Trophoblast cell (in vitro differentiated cells and primary cell): Measurements from ENCODE around the gene MRAS.

ENCODE experiments used
- DNase-seq, 2 donors: peaks; one replicate each; pipeline ENCODE4 v3.0.0-alpha.2; 2016
- H2AFZ ChIP-seq: 2 replicates; pipeline ENCODE4 v1.6.1; 2013; ENCODE audit warnings: low read length, moderate library complexity, mild to moderate bottlenecking; ENCODE audit not compliant: insufficient read depth, poor library complexity
- H2AK5ac ChIP-seq: 2 replicates; pipeline ENCODE4 v1.6.1; 2013; ENCODE audit warnings: mild to moderate bottlenecking, low read length
- H2BK120ac ChIP-seq: 2 replicates; pipeline ENCODE4 v1.6.1; 2013; ENCODE audit warnings: low read length, mild to moderate bottlenecking, moderate library complexity; ENCODE audit not compliant: insufficient read depth, poor library complexity
- H2BK12ac ChIP-seq: 2 replicates; pipeline ENCODE4 v1.6.1; 2013; ENCODE audit warnings: mild to moderate bottlenecking, low read length, moderate library complexity
- H2BK5ac ChIP-seq: 2 replicates; pipeline ENCODE4 v1.6.1; 2013; ENCODE audit warnings: low read length, low read depth, moderate library complexity, mild to moderate bottlenecking; ENCODE audit not compliant: poor library complexity
- H3K14ac ChIP-seq: 2 replicates; pipeline ENCODE4 v1.6.1; 2013; ENCODE audit warnings: mild to moderate bottlenecking, low read length
- H3K18ac ChIP-seq: 2 replicates; pipeline ENCODE4 v1.6.1; 2013; ENCODE audit warnings: mild to moderate bottlenecking, low read length
- H3K23ac ChIP-seq: 2 replicates; pipeline ENCODE4 v1.6.1; 2013; ENCODE audit warnings: low read length
- H3K27ac ChIP-seq: 2 replicates; pipeline ENCODE4 v1.5.1; 2013; ENCODE audit warnings: low read depth, mild to moderate bottlenecking, inconsistent platforms, low read length, moderate library complexity
- H3K27me3 ChIP-seq: 2 replicates; pipeline ENCODE4 v1.6.1; 2013; ENCODE audit warnings: inconsistent platforms, mild to moderate bottlenecking, low read length, moderate library complexity; ENCODE audit not compliant: insufficient read depth
- H3K36me3 ChIP-seq, 2 experiments: 1 replicate in 1 of 2; 2 replicates in 1 of 2; pipeline ENCODE4 v1.6.1; 2013; ENCODE audit warnings: low read length in 2 of 2, mild to moderate bottlenecking in 2 of 2, moderate library complexity in 1 of 2; ENCODE audit not compliant: insufficient read depth in 2 of 2, control insufficient read depth in 1 of 2
- H3K4ac ChIP-seq: 2 replicates; pipeline ENCODE4 v1.6.1; 2013; ENCODE audit warnings: low read depth, mild to moderate bottlenecking, low read length, moderate library complexity
- H3K4me1 ChIP-seq, 2 experiments: 1 replicate in 1 of 2; 2 replicates in 1 of 2; pipeline ENCODE4 v1.6.1; 2013; ENCODE audit warnings: low read length in 2 of 2, mild to moderate bottlenecking in 2 of 2, moderate library complexity in 1 of 2; ENCODE audit not compliant: insufficient read depth in 2 of 2, control insufficient read depth in 1 of 2
- H3K4me2 ChIP-seq: 2 replicates; pipeline ENCODE4 v1.6.1; 2013; ENCODE audit warnings: inconsistent platforms, mild to moderate bottlenecking, low read length, moderate library complexity
- H3K4me3 ChIP-seq: 2 replicates; pipeline ENCODE4 v1.5.1; 2013; ENCODE audit warnings: mild to moderate bottlenecking, low read depth, low read length, inconsistent platforms
- H3K79me1 ChIP-seq: one replicate; pipeline ENCODE4 v1.6.1; 2013; ENCODE audit warnings: low read length
- H3K79me2 ChIP-seq: 2 replicates; pipeline ENCODE4 v1.6.1; 2013; ENCODE audit warnings: low read length, mild to moderate bottlenecking; ENCODE audit not compliant: control insufficient read depth, insufficient read depth, poor library complexity
- H3K9ac ChIP-seq: 2 replicates; pipeline ENCODE4 v1.6.1; 2013; ENCODE audit warnings: mild to moderate bottlenecking, low read length
- H3K9me3 ChIP-seq: 2 replicates; pipeline ENCODE4 v1.6.1; 2013; ENCODE audit warnings: low read depth, mild to moderate bottlenecking, control low read depth, inconsistent platforms, low read length; ENCODE audit not compliant: insufficient read depth
- H4K12ac ChIP-seq: 2 replicates; pipeline ENCODE4 v1.6.1; 2013; ENCODE audit warnings: low read depth, mild to moderate bottlenecking, low read length, moderate library complexity
- H4K8ac ChIP-seq: 2 replicates; pipeline ENCODE4 v1.6.1; 2013; ENCODE audit warnings: low read depth, mild to moderate bottlenecking, low read length, moderate library complexity
- H4K91ac ChIP-seq: one replicate; pipeline ENCODE4 v1.6.1; 2013; ENCODE audit warnings: low read depth, mild to moderate bottlenecking, low read length, moderate library complexity
- WGBS: extraction: QIAGEN DNeasy Blood & Tissue Kit; methylation state at CpG from one replicate; pipeline ENCODE4 v1.1.7; 2013; ENCODE audit warnings: missing lambda C conversion rate; ENCODE audit not compliant: insufficient read length, insufficient coverage; ENCODE audit errors: extremely low coverage; 5-methylcytosine and 5-hydroxymethylcytosine counted together

The MRAS gene

GRCh38 chr3:138400651-138401070 lies 52.3 kb downstream of the MRAS start:
- no peak overlapping the region for H3K4me2 ChIP-seq
- H3K9me3 ChIP-seq: peaks cover 3% of the 10 kb centered on the region

DNA sequence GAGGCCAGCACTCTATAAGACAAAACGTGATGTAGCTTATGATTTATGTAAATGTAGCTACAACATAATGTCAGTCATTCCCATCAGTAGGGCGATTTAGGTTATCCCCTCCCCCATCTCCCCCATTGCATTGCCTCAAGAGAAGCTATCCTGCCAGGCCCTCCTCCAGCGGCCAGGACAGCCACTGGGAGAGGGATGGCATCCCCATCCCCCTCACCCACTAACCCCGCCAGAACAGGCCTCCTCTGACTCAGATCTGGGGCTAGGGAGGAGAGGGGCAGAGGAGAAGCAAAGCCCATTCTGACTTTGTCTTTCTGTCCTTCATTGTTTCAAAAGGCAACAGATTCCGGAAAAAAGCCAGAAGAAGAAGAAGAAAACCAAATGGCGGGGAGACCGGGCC lies 53.5 kb downstream of the MRAS start:
- no peak for DNase-seq
- H3K4me1 ChIP-seq: peaks cover 4 to 11% of the 10 kb centered on the region in 2 experiments
- no peaks in the 10 kb centered on the region for H3K79me1 ChIP-seq
- H3K4me3 ChIP-seq: no peak overlapping the region
- no peak overlapping the region for H4K91ac ChIP-seq
- H2BK12ac ChIP-seq: no peak overlapping the region
- H3K4me2 ChIP-seq: no peak overlapping the region
- no peak overlapping the region for H3K27ac ChIP-seq
- no peak overlapping the region for H3K9ac ChIP-seq
- H2BK120ac ChIP-seq: no peak overlapping the region
- H4K12ac ChIP-seq: no peak overlapping the region
- no peak overlapping the region for H3K14ac ChIP-seq
- no peaks in the 10 kb centered on the region for H3K79me2 ChIP-seq
- no CpG with 5 or more reads among the region's 7 CpGs for WGBS
- H2AFZ ChIP-seq: no peak overlapping the region
- H2BK5ac ChIP-seq: no peak overlapping the region
- H3K9me3 ChIP-seq: peaks cover 3% of the 10 kb centered on the region
- peaks cover 2% of the 10 kb centered on the region for H3K27me3 ChIP-seq
- peaks cover 30 to 44% of the 10 kb centered on the region in 2 experiments for H3K36me3 ChIP-seq
- H3K4ac ChIP-seq: no peak overlapping the region
- H3K23ac ChIP-seq: no peak overlapping the region
- no peak overlapping the region for H2AK5ac ChIP-seq
- H4K8ac ChIP-seq: no peak overlapping the region
- no peak overlapping the region for H3K18ac ChIP-seq

More at GRCh38 chr3:138400651-138401070, 52.3 kb downstream of the MRAS start:
- H3K79me2 ChIP-seq: no peaks in the 10 kb centered on the region
- H3K79me1 ChIP-seq: no peaks in the 10 kb centered on the region
- H3K36me3 ChIP-seq: peaks cover 30 to 42% of the 10 kb centered on the region in 2 experiments
- H3K9ac ChIP-seq: no peak overlapping the region
- no peak overlapping the region for H3K4ac ChIP-seq
- no CpG with 5 or more reads among the region's 2 CpGs for WGBS
- H2BK12ac ChIP-seq: no peak overlapping the region
- H3K14ac ChIP-seq: no peak overlapping the region
- H4K8ac ChIP-seq: no peak overlapping the region
- H2BK5ac ChIP-seq: no peak overlapping the region
- no peak overlapping the region for H2BK120ac ChIP-seq
- H3K27ac ChIP-seq: no peak overlapping the region
- H2AK5ac ChIP-seq: no peak overlapping the region
- no peak overlapping the region for H3K18ac ChIP-seq
- peaks cover 4 to 11% of the 10 kb centered on the region in 2 experiments for H3K4me1 ChIP-seq
- no peak overlapping the region for H4K91ac ChIP-seq
- H3K27me3 ChIP-seq: no peaks in the 10 kb centered on the region
- H3K23ac ChIP-seq: no peak overlapping the region
- DNase-seq: no peak
- H2AFZ ChIP-seq: no peak overlapping the region
- H4K12ac ChIP-seq: no peak overlapping the region
- no peak overlapping the region for H3K4me3 ChIP-seq

GRCh38 chr3:138404121-138404520 lies 55.7 kb downstream of the MRAS start:
- no peak overlapping the region for H2BK5ac ChIP-seq
- no CpG with 5 or more reads among the region's 6 CpGs for WGBS
- H3K27ac ChIP-seq: no peak overlapping the region
- H4K12ac ChIP-seq: no peak overlapping the region
- no peak overlapping the region for H2AFZ ChIP-seq
- no peak overlapping the region for H4K91ac ChIP-seq
- H3K36me3 ChIP-seq: peaks cover 23 to 40% of the 10 kb centered on the region in 2 experiments
- no peaks in the 10 kb centered on the region for H3K79me1 ChIP-seq
- no peak overlapping the region for H3K9ac ChIP-seq
- H2AK5ac ChIP-seq: no peak overlapping the region
- H2BK12ac ChIP-seq: no peak overlapping the region
- H4K8ac ChIP-seq: no peak overlapping the region
- no peak overlapping the region for H3K4me2 ChIP-seq
- H3K18ac ChIP-seq: no peak overlapping the region
- no peak for DNase-seq
- peaks cover 2% of the 10 kb centered on the region for H3K27me3 ChIP-seq
- H3K79me2 ChIP-seq: no peaks in the 10 kb centered on the region
- peaks cover 0 to 2% of the 10 kb centered on the region in 2 experiments for H3K4me1 ChIP-seq
- no peak overlapping the region for H3K4me3 ChIP-seq
- no peak overlapping the region for H3K14ac ChIP-seq
- H3K9me3 ChIP-seq: no peaks in the 10 kb centered on the region
- H3K4ac ChIP-seq: no peak overlapping the region
- no peak overlapping the region for H2BK120ac ChIP-seq
- H3K23ac ChIP-seq: no peak overlapping the region

DNA sequence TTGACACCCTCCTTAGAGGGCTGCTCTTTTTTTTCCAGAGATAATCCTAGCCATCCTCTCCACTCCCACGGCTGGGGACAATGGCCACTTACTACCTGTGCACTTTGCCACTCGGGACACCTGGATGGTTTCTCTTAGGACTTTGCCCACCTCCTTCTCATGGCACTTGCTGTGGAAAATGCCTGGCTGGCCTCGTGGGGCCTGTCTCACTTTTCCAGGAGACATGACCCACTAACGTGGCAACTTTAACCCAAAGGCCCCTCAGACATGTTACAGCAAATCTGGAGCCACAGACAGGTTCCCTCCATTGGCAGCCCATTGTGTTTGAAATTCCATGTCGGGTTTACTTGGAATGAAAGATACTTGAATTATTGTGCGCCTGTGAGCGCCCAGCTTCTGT lies 56.6 kb downstream of the MRAS start:
- Histone ChIP-seq H3K14ac (no peak overlapping the region), H3K9ac (no peak overlapping the region), H2AK5ac (no peak overlapping the region), H3K27ac (no peak overlapping the region), H3K9me3 (no peaks in the 10 kb centered on the region), H3K36me3 (peaks cover 19 to 37% of the 10 kb centered on the region in 2 experiments), H3K4me3 (no peak overlapping the region), H2BK12ac (no peak overlapping the region), H3K4ac (no peak overlapping the region), H2AFZ (no peak overlapping the region), H2BK120ac (no peak overlapping the region), H3K79me1 (no peaks in the 10 kb centered on the region), H3K27me3 (peaks cover 2% of the 10 kb centered on the region), H3K4me2 (no peak overlapping the region), H3K4me1 (peaks cover 0 to 2% of the 10 kb centered on the region in 2 experiments), H4K8ac (no peak overlapping the region), H3K23ac (no peak overlapping the region), H3K79me2 (no peaks in the 10 kb centered on the region), H2BK5ac (no peak overlapping the region), H4K91ac (no peak overlapping the region), H4K12ac (no peak overlapping the region), H3K18ac (no peak overlapping the region)
- no CpG with 5 or more reads among the region's 7 CpGs for WGBS
- DNase-seq: no peak
